ENCODE measurements around the gene ATP6V0B. TPM values are rescaled to one million over a fixed set of nuclear protein-coding genes. Genes with fewer than 3 reads are reported as not detected.

ATP6V0B gene
- total RNA-seq, 4 donors from 2014 or later, result 135 to 180 (median 169) TPM

GRCh38 chr1:43949678-43950077 lies 25.1 kb upstream of the ATP6V0B start:
- H3K4me3 ChIP-seq (ENCODE audit: low read depth, poor library complexity, severe bottlenecking), result no peak overlapping the region
- intact Hi-C loops (cut with DNase I; ENCODE audit: low total_unique reads), result no loop called here
- WGBS, 2 donors, result 87 to 100% methylated on average over 4 to 13 of the region's 13 CpGs
- no peak for DNase-seq (ENCODE audit: low spot score in 2 of 2)
- TF ChIP-seq, protein P1, sequence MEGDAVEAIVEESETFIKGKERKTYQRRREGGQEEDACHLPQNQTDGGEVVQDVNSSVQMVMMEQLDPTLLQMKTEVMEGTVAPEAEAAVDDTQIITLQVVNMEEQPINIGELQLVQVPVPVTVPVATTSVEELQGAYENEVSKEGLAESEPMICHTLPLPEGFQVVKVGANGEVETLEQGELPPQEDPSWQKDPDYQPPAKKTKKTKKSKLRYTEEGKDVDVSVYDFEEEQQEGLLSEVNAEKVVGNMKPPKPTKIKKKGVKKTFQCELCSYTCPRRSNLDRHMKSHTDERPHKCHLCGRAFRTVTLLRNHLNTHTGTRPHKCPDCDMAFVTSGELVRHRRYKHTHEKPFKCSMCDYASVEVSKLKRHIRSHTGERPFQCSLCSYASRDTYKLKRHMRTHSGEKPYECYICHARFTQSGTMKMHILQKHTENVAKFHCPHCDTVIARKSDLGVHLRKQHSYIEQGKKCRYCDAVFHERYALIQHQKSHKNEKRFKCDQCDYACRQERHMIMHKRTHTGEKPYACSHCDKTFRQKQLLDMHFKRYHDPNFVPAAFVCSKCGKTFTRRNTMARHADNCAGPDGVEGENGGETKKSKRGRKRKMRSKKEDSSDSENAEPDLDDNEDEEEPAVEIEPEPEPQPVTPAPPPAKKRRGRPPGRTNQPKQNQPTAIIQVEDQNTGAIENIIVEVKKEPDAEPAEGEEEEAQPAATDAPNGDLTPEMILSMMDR (IDR thresholded peaks at IDR 0.05), result no peak
- no peak for TF ChIP-seq POLR2A (IDR thresholded peaks at IDR 0.05)

GRCh38 chr1:43951021-43951985 lies 23.5 kb upstream of the ATP6V0B start:
- H3K4me3 ChIP-seq (ENCODE audit: low read depth, poor library complexity, severe bottlenecking), result no peak overlapping the region
- intact Hi-C loops (cut with DNase I; ENCODE audit: low total_unique reads), result no loop called here
- 86 to 90% methylated on average over 4 of the region's 4 CpGs for WGBS, 2 donors
- no peak for DNase-seq (ENCODE audit: low spot score in 2 of 2)
- TF ChIP-seq, protein P1 (IDR thresholded peaks at IDR 0.05), result no peak
- no peak for TF ChIP-seq POLR2A (IDR thresholded peaks at IDR 0.05)

DNA sequence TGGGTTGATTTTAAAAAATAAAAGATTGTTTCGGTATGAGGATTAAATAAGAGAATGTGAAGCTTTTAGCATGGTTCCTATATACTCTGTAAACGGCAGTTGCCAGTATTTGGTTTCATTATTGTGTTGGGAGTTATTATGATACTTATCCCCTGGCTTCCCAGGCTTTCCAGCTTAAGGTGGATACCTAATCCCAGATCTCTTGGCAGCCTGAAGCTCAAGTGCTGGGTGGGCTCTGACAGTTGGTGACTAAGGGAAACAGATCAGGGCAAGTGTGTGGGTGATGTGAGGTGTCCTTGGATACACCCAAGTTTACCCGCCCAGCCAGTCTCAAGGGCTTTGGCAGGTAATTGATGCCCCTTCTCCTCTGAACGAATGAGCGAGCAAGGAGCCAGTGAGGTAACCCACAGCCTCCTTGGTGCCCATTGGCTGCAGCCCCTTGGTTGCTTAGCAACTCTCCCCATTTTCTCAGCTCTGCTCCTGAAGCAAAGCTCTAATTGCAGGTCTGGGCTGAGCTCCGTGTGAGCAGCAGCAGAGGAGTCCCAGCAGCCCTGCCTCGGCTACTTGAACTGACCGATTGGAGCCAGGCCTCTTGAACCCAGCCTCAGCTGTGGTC lies 21.9 kb upstream of the ATP6V0B start:
- no peak for DNase-seq (ENCODE audit: low spot score in 2 of 2)
- 66 to 69% methylated on average over 8 of the region's 8 CpGs for WGBS, 2 donors
- intact Hi-C loops (cut with DNase I; ENCODE audit: low total_unique reads), result no loop called here
- TF ChIP-seq, protein P1 (IDR thresholded peaks at IDR 0.05), result no peak
- H3K4me3 ChIP-seq (ENCODE audit: low read depth, poor library complexity, severe bottlenecking), result no peak overlapping the region

DNA sequence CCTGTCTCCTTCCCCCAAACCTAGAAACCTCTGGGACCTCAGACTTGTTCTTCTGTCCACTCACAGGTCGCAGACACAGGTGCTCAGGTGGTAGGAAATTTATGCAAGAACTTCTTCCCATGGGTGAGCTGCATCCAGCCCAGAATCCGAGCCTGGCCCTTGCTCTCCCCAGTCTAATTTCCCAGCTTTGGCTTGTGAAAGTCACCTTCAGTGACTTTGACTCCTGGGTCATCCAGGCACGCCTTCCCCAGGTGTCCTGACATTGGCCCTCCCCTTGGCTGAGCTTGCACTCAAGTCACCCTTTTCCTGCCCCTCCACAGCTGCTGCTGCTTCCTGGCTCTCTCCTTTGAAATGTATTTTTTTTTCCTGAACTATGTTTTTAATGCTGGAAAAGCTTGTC lies 21.4 kb upstream of the ATP6V0B start:
- 74 to 79% methylated on average over 3 of the region's 3 CpGs for WGBS, 2 donors
- intact Hi-C loops (cut with DNase I; ENCODE audit: low total_unique reads), result no loop called here

GRCh38 chr1:43954036-43954435 lies 20.7 kb upstream of the ATP6V0B start:
- DNase-seq (ENCODE audit: low spot score in 2 of 2), result no peak
- TF ChIP-seq POLR2A (IDR thresholded peaks at IDR 0.05), result no peak
- TF ChIP-seq, protein P1 (IDR thresholded peaks at IDR 0.05), result no peak
- no peak overlapping the region for H3K4me3 ChIP-seq (ENCODE audit: low read depth, poor library complexity, severe bottlenecking)
- 80 to 83% methylated on average over 5 of the region's 5 CpGs for WGBS, 2 donors
- intact Hi-C loops (cut with DNase I; ENCODE audit: low total_unique reads), result no loop called here

More for the DNA sequence above, 21.4 kb upstream of the ATP6V0B start:
- TF ChIP-seq POLR2A (IDR thresholded peaks at IDR 0.05), result no peak
- TF ChIP-seq, protein P1 (IDR thresholded peaks at IDR 0.05), result no peak
- H3K4me3 ChIP-seq (ENCODE audit: low read depth, poor library complexity, severe bottlenecking), result no peak overlapping the region
- peak in 1 of 2 donors; percentile 48 for DNase-seq (ENCODE audit: low spot score in 2 of 2)

Measured in lower leg skin (tissue), 4 donors.